ENCODE results near the gene TMEM39A.

Gene TMEM39A

DNA sequence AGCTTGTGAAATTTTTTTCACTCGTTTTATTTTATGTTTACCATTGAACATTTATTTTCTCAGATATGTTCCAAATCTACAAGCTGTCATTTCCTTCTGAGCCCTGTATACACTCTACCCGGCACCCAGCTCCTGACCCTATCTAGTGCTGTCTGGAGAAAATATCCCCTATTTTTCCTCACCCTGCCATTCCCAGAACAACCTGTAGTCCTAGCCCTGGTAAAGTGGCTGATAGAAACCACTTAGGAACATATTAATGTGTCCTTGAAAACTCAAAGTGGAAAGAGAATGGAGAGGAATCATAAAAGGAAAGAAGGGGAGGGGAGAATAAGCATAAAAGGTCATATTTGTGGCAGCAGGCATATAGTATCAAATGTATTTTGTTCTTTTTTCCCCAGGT is 26.7 kb upstream of the TMEM39A start:
- Histone ChIP-seq H2BK5ac (ENCODE audit: low read depth, low read length, poor library complexity, severe bottlenecking) (no peak overlapping the region), H3K27ac (ENCODE audit: low read length, poor library complexity, severe bottlenecking) (no peak overlapping the region), H3K9ac (ENCODE audit: low read length) (no peak overlapping the region), H3K9me3 (ENCODE audit: control insufficient read depth, low read length) (no peaks in the 10 kb centered on the region), H2BK12ac (ENCODE audit: low read length in 2 of 2) (no peak overlapping the region), H2BK120ac (ENCODE audit: low read depth, low read length) (no peak overlapping the region), H4K8ac (ENCODE audit: low read length) (no peak overlapping the region), H2AK5ac (ENCODE audit: low read length, severe bottlenecking) (no peak overlapping the region), H3K36me3 (ENCODE audit: control insufficient read depth in 1 of 2, insufficient read depth in 2 of 2, low read depth in 1 of 2, low read length in 2 of 2) (peaks cover 10 to 62% of the 10 kb centered on the region in 2 experiments), H3K23ac (ENCODE audit: low read length in 2 of 2) (no peak overlapping the region), H3K79me1 (replicated peaks; ENCODE audit: low read length, poor library complexity, severe bottlenecking) (no peaks in the 10 kb centered on the region), H3K4ac (ENCODE audit: low read depth in 1 of 2, low read length in 2 of 2) (no peak overlapping the region), H3K14ac (ENCODE audit: low read length in 2 of 2) (no peak overlapping the region), H2BK15ac (ENCODE audit: low read depth, poor library complexity, severe bottlenecking) (no peak overlapping the region), H3K4me1 (ENCODE audit: control insufficient read depth, insufficient read depth, low read depth, low read length) (no peaks in the 10 kb centered on the region), H3K27me3 (ENCODE audit: control insufficient read depth in 1 of 2, insufficient read depth in 1 of 2, low read length in 2 of 2) (no peaks in the 10 kb centered on the region), H3K4me2 (ENCODE audit: low read length, poor library complexity, severe bottlenecking) (no peak overlapping the region), H2AFZ (ENCODE audit: low read depth, low read length) (no peak overlapping the region), H4K91ac (ENCODE audit: low read length) (no peak overlapping the region), H3K18ac (ENCODE audit: low read depth in 1 of 2, low read length in 2 of 2) (no peak overlapping the region), H3K4me3 (ENCODE audit: insufficient read depth in 1 of 2, low read depth in 1 of 2, low read length in 2 of 2) (no peak overlapping the region)
- 100% methylated on average over 2 of the region's 2 CpGs for WGBS
- no peak for DNase-seq

DNA sequence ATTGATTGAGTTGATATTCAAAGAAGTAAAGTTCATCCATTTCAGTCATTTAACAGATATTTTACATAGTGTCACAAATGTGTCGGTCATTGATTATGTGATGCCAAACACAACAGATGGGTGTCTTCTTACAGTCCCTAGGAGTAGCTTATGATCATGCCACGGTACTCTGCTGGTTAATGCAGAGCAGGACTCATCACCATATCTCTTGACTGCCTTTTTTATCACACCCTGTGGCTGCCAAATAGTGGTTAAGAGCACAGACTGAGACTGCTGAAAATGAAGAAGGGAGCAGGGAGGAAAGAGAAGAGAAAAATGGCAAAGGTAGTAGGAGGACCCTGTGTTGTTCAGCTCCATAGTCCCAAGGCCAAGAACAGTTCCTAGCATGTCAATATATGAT is 22.1 kb upstream of the TMEM39A start:
- no peak overlapping the region for H3K4me3 ChIP-seq (ENCODE audit: insufficient read depth in 1 of 2, low read depth in 1 of 2, low read length in 2 of 2)

DNA sequence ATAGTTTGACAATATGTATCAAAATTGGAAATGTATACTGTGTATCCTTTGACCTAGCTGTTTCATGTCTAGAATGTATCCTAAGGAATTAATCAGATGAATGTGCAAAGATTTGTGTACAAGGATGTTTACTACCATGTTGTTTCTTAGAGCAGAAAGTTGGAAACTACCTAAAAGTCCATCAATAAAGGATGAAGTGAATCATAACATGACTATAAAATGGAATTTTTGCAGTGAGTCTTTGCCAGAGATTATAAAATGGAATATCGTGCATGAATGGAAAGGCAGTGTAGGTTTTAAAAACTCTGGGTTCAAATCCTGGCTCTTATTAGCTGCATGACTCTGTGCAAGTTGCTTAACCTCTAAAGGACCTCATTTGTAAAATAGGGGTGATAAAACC is 19.7 kb upstream of the TMEM39A start:
- H3K36me3 ChIP-seq (ENCODE audit: control insufficient read depth in 1 of 2, insufficient read depth in 2 of 2, low read depth in 1 of 2, low read length in 2 of 2) = peaks cover 3 to 64% of the 10 kb centered on the region in 2 experiments
- H2BK12ac ChIP-seq (ENCODE audit: low read length in 2 of 2) = no peak overlapping the region
- 91% methylated on average over 1 of the region's 1 CpG for WGBS
- H3K4ac ChIP-seq (ENCODE audit: low read depth in 1 of 2, low read length in 2 of 2) = no peak overlapping the region
- no peak overlapping the region for H2AFZ ChIP-seq (ENCODE audit: low read depth, low read length)
- no peak overlapping the region for H2AK5ac ChIP-seq (ENCODE audit: low read length, severe bottlenecking)
- H3K9ac ChIP-seq (ENCODE audit: low read length) = no peak overlapping the region
- H3K4me3 ChIP-seq (ENCODE audit: insufficient read depth in 1 of 2, low read depth in 1 of 2, low read length in 2 of 2) = no peak overlapping the region
- no peak overlapping the region for H3K23ac ChIP-seq (ENCODE audit: low read length in 2 of 2)
- H3K27ac ChIP-seq (ENCODE audit: low read length, poor library complexity, severe bottlenecking) = no peak overlapping the region
- no peak for DNase-seq
- H4K8ac ChIP-seq (ENCODE audit: low read length) = no peak overlapping the region
- H3K27me3 ChIP-seq (ENCODE audit: control insufficient read depth in 1 of 2, insufficient read depth in 1 of 2, low read length in 2 of 2) = no peaks in the 10 kb centered on the region
- H2BK120ac ChIP-seq (ENCODE audit: low read depth, low read length) = no peak overlapping the region
- no peaks in the 10 kb centered on the region for H3K4me1 ChIP-seq (ENCODE audit: control insufficient read depth, insufficient read depth, low read depth, low read length)
- no peak overlapping the region for H4K91ac ChIP-seq (ENCODE audit: low read length)
- no peaks in the 10 kb centered on the region for H3K79me1 ChIP-seq (replicated peaks; ENCODE audit: low read length, poor library complexity, severe bottlenecking)
- no peak overlapping the region for H2BK5ac ChIP-seq (ENCODE audit: low read depth, low read length, poor library complexity, severe bottlenecking)
- H3K14ac ChIP-seq (ENCODE audit: low read length in 2 of 2) = no peak overlapping the region
- no peaks in the 10 kb centered on the region for H3K9me3 ChIP-seq (ENCODE audit: control insufficient read depth, low read length)
- H3K4me2 ChIP-seq (ENCODE audit: low read length, poor library complexity, severe bottlenecking) = no peak overlapping the region
- no peak overlapping the region for H3K18ac ChIP-seq (ENCODE audit: low read depth in 1 of 2, low read length in 2 of 2)
- H2BK15ac ChIP-seq (ENCODE audit: low read depth, poor library complexity, severe bottlenecking) = no peak overlapping the region

More for the DNA sequence above, 22.1 kb upstream of the TMEM39A start:
- no peak overlapping the region for H4K8ac ChIP-seq (ENCODE audit: low read length)
- H2AFZ ChIP-seq (ENCODE audit: low read depth, low read length) = no peak overlapping the region
- no peak overlapping the region for H2BK120ac ChIP-seq (ENCODE audit: low read depth, low read length)
- no peak overlapping the region for H3K9ac ChIP-seq (ENCODE audit: low read length)
- H3K23ac ChIP-seq (ENCODE audit: low read length in 2 of 2) = no peak overlapping the region
- H3K79me1 ChIP-seq (replicated peaks; ENCODE audit: low read length, poor library complexity, severe bottlenecking) = no peaks in the 10 kb centered on the region
- H2AK5ac ChIP-seq (ENCODE audit: low read length, severe bottlenecking) = no peak overlapping the region
- no peak overlapping the region for H3K14ac ChIP-seq (ENCODE audit: low read length in 2 of 2)
- no peak overlapping the region for H2BK12ac ChIP-seq (ENCODE audit: low read length in 2 of 2)
- no peaks in the 10 kb centered on the region for H3K4me1 ChIP-seq (ENCODE audit: control insufficient read depth, insufficient read depth, low read depth, low read length)
- H4K91ac ChIP-seq (ENCODE audit: low read length) = no peak overlapping the region
- no peak overlapping the region for H3K27ac ChIP-seq (ENCODE audit: low read length, poor library complexity, severe bottlenecking)
- H3K4me2 ChIP-seq (ENCODE audit: low read length, poor library complexity, severe bottlenecking) = no peak overlapping the region
- DNase-seq = no peak
- H3K18ac ChIP-seq (ENCODE audit: low read depth in 1 of 2, low read length in 2 of 2) = no peak overlapping the region
- WGBS = 100% methylated on average over 2 of the region's 2 CpGs
- H3K9me3 ChIP-seq (ENCODE audit: control insufficient read depth, low read length) = no peaks in the 10 kb centered on the region
- no peaks in the 10 kb centered on the region for H3K27me3 ChIP-seq (ENCODE audit: control insufficient read depth in 1 of 2, insufficient read depth in 1 of 2, low read length in 2 of 2)
- no peak overlapping the region for H2BK5ac ChIP-seq (ENCODE audit: low read depth, low read length, poor library complexity, severe bottlenecking)
- H2BK15ac ChIP-seq (ENCODE audit: low read depth, poor library complexity, severe bottlenecking) = no peak overlapping the region
- H3K4ac ChIP-seq (ENCODE audit: low read depth in 1 of 2, low read length in 2 of 2) = no peak overlapping the region
- peaks cover 10 to 69% of the 10 kb centered on the region in 2 experiments for H3K36me3 ChIP-seq (ENCODE audit: control insufficient read depth in 1 of 2, insufficient read depth in 2 of 2, low read depth in 1 of 2, low read length in 2 of 2)

DNA sequence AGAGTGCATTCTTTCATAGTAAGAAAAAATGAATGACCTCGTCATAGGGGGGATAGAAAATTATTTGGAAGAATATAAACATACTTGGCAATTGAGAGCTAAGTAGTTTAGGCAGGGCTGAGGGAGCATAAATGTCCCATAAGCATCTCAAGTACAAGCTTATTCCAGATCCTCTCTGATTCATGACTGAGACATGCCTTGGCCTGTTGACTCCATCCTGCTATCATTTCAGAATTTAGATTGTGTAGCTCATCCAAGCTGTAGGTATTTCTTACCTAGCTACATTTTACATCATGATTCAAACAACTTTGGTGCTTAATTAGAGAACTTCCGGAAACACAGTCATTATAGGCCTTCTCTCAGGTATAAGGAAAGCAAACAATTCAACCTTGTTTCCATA is 17.7 kb upstream of the TMEM39A start:
- Histone ChIP-seq H3K23ac (ENCODE audit: low read length in 2 of 2) (no peak overlapping the region), H3K27me3 (ENCODE audit: control insufficient read depth in 1 of 2, insufficient read depth in 1 of 2, low read length in 2 of 2) (no peaks in the 10 kb centered on the region), H3K9ac (ENCODE audit: low read length) (no peak overlapping the region), H2AK5ac (ENCODE audit: low read length, severe bottlenecking) (no peak overlapping the region), H2BK5ac (ENCODE audit: low read depth, low read length, poor library complexity, severe bottlenecking) (no peak overlapping the region), H4K91ac (ENCODE audit: low read length) (no peak overlapping the region), H2BK120ac (ENCODE audit: low read depth, low read length) (no peak overlapping the region), H4K8ac (ENCODE audit: low read length) (no peak overlapping the region), H2BK12ac (ENCODE audit: low read length in 2 of 2) (no peak overlapping the region), H3K79me1 (replicated peaks; ENCODE audit: low read length, poor library complexity, severe bottlenecking) (peaks cover 2% of the 10 kb centered on the region), H3K27ac (ENCODE audit: low read length, poor library complexity, severe bottlenecking) (no peak overlapping the region), H3K4me3 (ENCODE audit: insufficient read depth in 1 of 2, low read depth in 1 of 2, low read length in 2 of 2) (no peak overlapping the region), H3K4ac (ENCODE audit: low read depth in 1 of 2, low read length in 2 of 2) (no peak overlapping the region), H3K4me2 (ENCODE audit: low read length, poor library complexity, severe bottlenecking) (no peak overlapping the region), H2AFZ (ENCODE audit: low read depth, low read length) (no peak overlapping the region), H3K9me3 (ENCODE audit: control insufficient read depth, low read length) (no peaks in the 10 kb centered on the region), H3K4me1 (ENCODE audit: control insufficient read depth, insufficient read depth, low read depth, low read length) (no peaks in the 10 kb centered on the region), H3K18ac (ENCODE audit: low read depth in 1 of 2, low read length in 2 of 2) (no peak overlapping the region), H2BK15ac (ENCODE audit: low read depth, poor library complexity, severe bottlenecking) (no peak overlapping the region), H3K14ac (ENCODE audit: low read length in 2 of 2) (no peak overlapping the region), H3K36me3 (ENCODE audit: control insufficient read depth in 1 of 2, insufficient read depth in 2 of 2, low read depth in 1 of 2, low read length in 2 of 2) (peaks cover 4 to 66% of the 10 kb centered on the region in 2 experiments)
- no peak for DNase-seq
- WGBS = 89% methylated on average over 2 of the region's 2 CpGs
